HG02798 (cell line): ENCODE results near the gene MGAT4B.

ENCODE experiments used
- ATAC-seq: cut with Tn5 transposase; IDR thresholded peaks from one replicate; pipeline ENCODE4 v1.9.1; 2021; ENCODE audit warnings: mild to moderate bottlenecking; ENCODE audit not compliant: unreplicated experiment, poor library complexity

Gene MGAT4B

DNA sequence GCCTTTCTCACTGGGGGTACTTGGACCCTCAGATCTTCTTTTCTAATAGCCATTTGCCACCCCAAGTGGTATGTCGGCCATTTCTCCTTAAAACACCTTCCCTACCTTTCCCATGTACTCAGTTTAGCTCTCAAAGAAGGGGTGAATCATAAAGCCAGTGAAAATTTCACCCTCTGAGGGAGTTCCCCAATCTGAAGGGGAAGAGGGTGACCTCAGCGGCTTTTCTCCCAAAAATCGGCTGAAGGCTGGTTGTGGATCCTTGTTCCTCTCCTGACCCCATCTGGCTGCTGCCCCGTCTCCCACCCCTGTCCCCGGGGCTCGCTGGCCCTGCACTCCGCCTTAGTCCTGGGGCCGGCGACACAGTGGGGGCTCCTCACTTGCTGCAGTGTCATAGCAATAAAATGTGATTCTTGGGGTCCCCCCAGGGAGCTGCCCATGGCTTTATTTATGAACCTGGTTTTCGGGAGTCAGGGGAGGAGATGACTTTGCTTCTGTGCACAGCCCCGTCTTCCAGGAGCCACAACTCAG lies 30.2 kb downstream of the MGAT4B start:
- ATAC-seq, result no peak

- no peak for ATAC-seq
Observed at GRCh38 chr5:179774442-179774841, 32.2 kb downstream of the MGAT4B start.

- no peak for ATAC-seq
Observed at GRCh38 chr5:179773686-179774040, 33.0 kb downstream of the MGAT4B start.

DNA sequence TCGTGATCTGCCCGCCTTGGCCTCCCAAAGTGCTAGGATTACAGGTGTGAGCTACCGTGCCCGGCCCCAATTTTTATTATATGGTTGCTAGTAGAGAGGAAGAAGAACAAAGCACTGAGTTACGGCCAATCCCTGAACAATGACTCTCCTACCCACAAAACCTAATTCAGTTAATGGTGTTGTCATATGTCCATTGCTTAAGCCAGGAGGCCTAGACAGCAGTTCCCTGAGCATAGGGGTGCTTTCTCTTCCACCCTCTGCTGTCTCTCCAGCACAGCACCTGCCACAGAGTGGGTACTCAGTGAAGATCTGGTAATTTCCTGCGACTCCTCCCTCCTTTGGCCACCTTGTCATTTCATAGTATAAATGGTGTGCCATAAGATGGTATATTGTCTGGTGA lies 34.3 kb downstream of the MGAT4B start:
- ATAC-seq, result no peak

GRCh38 chr5:179771311-179771895 lies 35.3 kb downstream of the MGAT4B start:
- ATAC-seq, result no peak

GRCh38 chr5:179769796-179770195 lies 36.9 kb downstream of the MGAT4B start:
- ATAC-seq, result no peak

DNA sequence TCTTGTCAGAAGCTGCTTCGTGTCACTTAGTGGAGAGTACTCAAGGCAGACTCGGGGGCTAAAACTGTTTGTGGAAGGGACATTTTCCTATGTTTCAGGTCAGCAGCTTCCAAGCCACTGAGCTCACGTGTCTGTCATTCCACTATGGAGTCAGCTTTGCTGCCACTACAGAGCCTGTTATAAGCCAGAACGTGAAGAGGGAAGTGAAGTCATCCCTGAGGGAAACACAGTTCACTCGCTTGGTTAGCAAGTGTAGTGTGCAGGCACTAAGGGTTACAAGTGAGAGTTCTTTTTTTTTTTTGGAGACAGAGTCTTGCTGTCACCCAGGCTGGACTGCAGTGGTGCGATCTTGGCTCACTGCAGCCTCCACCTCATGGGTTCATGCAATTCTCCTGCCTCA lies 37.4 kb downstream of the MGAT4B start:
- ATAC-seq, result no peak

DNA sequence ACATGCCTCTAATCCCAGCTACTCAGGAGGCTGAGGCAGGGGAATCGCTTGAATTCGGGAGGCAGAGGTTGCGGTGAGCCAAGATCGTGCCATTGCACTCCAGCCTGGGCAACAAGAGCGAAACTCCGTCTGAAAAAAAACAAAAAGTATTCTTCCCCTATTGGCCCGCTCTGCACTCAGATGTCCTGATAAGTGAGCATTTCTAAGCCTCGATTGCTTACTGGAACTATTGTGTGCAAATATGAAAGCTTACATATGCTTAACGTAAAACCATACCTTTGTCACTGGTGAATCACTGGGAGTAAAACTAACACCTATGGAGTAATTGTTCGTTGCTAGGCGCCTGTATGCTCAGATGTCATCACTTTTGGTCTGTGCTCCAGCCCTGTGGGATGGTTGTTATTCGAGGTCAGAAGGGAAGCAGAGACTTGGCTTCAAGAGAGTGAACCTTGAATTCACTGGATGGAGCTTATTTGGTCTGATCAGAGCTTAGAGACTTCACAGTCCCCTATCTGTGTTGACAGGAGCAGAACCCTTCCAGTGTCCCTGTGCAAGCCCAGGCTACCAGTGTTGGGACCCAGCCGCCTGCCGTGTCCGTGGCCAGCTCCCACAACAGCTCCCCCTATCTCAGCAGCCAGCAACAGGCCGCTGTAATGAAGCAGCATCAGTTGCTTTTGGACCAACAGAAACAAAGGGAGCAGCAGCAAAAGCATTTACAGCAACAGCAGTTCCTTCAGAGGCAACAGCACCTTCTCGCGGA lies 38.2 kb downstream of the MGAT4B start:
- no peak for ATAC-seq

GRCh38 chr5:179767496-179768100 lies 39.1 kb downstream of the MGAT4B start:
- no peak for ATAC-seq

GRCh38 chr5:179766726-179767455 lies 39.8 kb downstream of the MGAT4B start:
- ATAC-seq, result no peak

DNA sequence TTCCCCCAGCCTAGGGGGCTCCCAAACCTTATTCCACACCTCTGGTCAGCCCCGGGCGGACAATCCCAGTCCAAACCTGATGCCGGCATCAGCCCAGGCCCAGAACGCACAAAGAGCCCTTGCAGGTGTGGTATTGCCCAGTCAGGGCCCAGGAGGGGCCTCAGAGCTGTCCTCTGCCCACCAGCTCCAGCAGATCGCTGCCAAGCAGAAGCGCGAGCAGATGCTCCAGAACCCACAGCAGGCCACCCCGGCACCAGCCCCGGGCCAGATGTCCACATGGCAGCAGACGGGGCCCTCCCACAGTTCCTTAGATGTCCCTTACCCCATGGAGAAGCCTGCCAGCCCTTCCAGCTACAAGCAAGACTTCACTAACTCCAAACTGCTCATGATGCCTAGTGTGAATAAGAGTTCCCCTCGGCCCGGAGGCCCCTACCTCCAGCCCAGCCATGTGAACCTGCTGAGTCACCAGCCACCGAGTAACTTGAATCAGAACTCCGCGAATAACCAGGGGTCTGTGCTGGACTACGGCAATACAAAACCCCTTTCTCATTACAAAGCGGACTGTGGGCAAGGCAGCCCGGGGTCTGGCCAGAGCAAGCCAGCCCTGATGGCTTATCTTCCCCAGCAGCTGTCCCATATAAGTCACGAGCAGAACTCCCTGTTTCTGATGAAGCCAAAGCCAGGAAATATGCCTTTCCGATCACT lies 40.5 kb downstream of the MGAT4B start:
- ATAC-seq, result no peak

DNA sequence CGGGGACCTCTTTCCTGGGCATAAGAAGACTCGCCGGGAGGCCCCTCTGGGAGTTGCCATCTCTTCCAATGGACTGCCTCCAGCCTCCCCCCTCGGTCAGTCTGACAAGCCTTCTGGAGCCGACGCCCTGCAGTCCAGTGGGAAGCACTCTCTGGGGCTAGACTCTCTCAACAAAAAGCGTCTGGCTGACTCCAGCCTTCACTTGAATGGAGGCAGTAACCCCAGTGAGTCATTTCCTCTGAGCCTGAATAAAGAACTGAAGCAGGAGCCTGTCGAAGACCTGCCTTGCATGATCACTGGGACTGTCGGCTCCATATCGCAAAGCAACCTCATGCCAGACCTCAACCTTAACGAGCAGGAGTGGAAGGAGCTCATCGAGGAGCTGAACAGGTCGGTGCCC lies 41.3 kb downstream of the MGAT4B start:
- no peak for ATAC-seq

DNA sequence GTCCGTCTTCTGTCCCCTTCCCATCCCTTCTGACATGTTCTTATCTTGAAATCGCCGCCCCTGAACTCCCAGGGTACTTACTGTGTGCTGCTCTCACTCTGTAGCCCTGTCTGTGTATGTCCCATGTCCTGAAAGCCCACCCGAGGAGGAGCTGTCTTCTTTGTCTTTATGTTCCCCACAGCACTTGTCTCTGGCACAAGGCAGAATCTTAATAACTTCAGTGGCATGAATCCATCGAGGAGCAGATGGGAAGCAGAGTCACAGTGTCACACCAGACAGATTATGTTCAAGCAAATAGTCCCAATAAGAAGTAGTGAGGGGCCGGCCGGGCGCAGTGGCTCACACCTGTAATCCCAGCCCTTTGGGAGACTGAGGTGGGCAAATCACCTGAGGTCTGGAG lies 42.6 kb downstream of the MGAT4B start:
- no peak for ATAC-seq

- peak; percentile 64 for ATAC-seq
Observed at GRCh38 chr5:179763215-179763945, 43.3 kb downstream of the MGAT4B start.

DNA sequence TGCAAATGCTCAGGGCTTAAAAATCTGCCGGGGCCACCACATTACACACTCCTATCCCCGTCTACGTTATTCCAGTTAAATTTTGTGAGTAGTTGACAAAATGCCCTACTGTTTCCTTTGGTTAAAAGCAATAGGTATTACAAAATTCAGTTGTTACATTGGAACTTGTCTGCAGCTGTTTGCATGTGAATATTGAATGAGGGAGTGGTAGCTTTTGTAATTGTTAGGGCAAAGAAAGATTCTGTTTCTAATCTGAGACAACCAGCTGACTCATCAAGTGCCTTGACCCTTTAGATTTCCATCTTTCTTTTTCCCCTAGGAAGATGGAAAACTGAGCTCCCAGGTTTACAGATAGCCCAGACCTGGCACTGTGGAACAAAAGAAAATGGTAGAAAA lies 43.9 kb downstream of the MGAT4B start:
- no peak for ATAC-seq

DNA sequence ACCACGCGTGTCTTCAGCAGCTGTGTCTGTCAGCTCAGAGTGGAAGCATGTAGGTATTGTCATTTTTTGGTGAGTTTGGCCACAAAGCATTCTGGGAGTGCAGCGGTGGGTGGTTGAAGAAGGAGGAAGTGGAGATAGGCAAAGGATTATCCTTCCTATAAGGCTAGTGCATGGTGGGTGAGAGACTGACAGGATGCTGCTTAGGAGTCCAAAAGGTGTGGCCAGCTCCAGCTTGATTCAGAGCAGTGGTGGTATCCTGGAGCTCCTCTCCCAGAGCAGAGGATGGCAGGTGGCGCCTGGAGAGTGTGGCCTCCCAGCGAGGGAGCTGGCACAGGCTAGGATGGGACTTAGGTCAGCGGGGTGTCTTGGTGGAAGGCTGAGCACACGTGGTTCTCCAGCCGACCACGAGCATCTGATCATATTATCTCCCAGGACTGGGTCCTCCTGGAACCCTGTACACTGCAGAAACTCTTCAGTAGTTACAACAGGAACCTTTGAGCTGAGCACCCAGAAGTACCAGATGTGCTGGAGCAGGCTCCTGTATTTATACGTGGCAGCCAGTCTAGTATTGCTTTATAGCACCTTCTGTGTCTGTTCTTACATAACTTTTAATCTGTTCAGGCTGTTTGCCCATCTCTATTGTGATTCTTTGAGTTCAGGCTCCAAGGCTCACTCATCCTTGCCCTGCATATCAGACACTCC lies 44.4 kb downstream of the MGAT4B start:
- no peak for ATAC-seq

- ATAC-seq, result peak; percentile 41
Observed at GRCh38 chr5:179759581-179760551, 46.8 kb downstream of the MGAT4B start.

DNA sequence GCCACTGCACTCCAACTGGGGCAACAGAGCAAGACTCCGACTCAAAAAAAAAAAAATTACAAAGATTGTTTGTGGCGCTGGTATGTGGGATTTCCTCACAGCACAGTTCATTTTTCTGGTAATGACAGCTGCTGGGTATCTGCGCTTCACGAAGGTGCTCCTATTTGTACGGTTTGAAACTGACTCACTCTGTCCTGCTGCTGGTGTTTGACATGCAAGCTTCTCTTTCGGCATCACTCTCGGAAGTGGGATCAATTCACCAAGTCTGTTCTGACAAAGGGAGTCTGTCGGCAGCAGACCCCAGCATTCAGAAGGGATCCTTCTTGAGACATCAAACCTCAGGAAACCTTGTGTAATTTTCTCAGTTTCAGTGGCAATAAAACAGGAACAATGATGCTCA lies 47.7 kb downstream of the MGAT4B start:
- no peak for ATAC-seq
